ENCODE data around the gene CGB7. TPM values are rescaled to one million over a fixed set of nuclear protein-coding genes. Genes with fewer than 3 reads are reported as not detected.
A peak's percentile ranks its signal among the peaks of the same experiment; 100 is the strongest.
"Not testable (repeated sequence)": the region's sequence is repeated elsewhere in the genome, so short reads cannot be mapped to it uniquely, and the experiment has no call there.

CGB7 gene
- total RNA-seq, 1 donor from 2014 or later = not detected

DNA sequence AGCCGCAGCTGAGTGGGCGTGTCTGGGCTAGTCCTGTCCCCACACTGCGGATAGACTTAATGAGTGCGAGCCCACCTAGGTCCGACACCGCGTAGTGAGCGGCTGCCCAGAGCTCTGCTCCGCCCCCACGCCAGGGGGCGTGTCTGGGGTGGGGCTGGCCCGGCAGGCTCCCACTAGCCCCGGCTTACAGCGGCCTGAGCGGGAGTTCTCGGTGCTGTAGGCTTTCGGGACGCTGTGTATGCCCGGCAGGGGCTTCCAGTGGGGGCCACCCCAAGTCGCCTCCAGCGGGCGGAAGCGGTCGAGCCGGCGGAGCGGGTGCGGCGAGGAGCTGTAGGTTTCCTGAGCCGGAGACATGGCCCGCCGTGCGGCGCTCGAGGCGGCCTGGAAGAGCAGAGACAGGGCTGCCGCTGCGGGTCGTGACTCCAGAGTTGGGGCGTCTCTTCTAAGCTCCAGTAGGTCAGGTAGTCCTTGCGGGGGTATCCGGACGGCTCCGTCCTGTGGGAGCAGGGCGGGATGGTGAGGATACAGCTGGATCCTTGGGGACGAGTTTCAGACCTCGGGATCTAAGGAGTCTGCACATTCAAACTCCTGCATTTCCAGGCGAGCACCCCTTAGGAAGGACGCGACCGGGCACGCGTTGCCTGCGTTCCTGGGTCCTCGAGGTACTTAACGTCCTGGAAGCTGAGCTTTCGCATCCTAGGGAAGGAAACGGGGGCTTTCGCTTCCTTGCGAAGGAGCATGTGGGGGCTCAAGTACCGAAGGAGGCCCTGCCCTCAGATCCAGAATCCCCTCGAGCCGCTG is 1.2 kb downstream of the CGB7 start:
- no peak overlapping the region for H3K27ac Mint-ChIP-seq (ENCODE audit: unreplicated experiment)
- peak; percentile 64 for DNase-seq (ENCODE audit: low spot score)

DNA sequence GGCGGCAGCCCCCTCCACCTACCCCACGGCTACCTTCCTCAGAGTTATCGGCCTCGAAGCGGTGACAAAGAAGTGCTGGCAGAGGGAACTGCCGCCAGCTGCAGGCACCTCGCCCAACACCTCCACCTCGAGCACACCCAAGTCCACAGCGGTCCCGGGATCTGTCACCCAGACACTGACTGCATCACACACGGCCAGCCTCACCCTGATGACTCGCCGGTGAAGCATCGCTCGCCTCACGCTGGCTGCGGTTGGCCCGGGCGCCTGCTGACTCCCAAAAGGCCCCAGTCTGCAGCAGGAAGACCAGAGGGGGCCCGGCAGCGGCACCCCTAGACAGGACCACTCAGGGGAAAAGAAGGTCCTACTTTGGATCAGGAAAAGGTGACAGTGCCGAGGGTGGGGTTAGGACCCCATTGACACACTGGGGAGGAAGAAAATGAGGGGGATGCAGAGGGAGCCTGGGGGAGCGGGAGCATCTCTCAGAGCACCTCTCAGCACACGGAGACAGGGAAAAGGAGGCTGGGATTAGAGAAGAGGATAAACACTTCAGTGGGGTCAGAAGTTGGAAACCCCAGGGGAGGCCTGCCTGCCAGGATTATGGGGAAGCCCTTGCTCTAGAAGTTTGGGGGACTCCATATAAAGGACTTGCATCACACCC is 7.0 kb downstream of the CGB7 start:
- H3K36me3 Mint-ChIP-seq (ENCODE audit: low read depth, unreplicated experiment); H3K27ac Mint-ChIP-seq (ENCODE audit: unreplicated experiment): not testable (repeated sequence)

More for the DNA sequence above, 1.2 kb downstream of the CGB7 start:
- no peaks in the 10 kb centered on the region for H3K36me3 Mint-ChIP-seq (ENCODE audit: low read depth, unreplicated experiment)
- TF ChIP-seq, protein P1, sequence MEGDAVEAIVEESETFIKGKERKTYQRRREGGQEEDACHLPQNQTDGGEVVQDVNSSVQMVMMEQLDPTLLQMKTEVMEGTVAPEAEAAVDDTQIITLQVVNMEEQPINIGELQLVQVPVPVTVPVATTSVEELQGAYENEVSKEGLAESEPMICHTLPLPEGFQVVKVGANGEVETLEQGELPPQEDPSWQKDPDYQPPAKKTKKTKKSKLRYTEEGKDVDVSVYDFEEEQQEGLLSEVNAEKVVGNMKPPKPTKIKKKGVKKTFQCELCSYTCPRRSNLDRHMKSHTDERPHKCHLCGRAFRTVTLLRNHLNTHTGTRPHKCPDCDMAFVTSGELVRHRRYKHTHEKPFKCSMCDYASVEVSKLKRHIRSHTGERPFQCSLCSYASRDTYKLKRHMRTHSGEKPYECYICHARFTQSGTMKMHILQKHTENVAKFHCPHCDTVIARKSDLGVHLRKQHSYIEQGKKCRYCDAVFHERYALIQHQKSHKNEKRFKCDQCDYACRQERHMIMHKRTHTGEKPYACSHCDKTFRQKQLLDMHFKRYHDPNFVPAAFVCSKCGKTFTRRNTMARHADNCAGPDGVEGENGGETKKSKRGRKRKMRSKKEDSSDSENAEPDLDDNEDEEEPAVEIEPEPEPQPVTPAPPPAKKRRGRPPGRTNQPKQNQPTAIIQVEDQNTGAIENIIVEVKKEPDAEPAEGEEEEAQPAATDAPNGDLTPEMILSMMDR (IDR thresholded peaks at IDR 0.05; ENCODE audit: unreplicated experiment) = no peak
- H3K4me3 Mint-ChIP-seq (ENCODE audit: unreplicated experiment) = no peak overlapping the region
- no peaks in the 10 kb centered on the region for H3K9me3 Mint-ChIP-seq (ENCODE audit: unreplicated experiment)
- H3K4me1 Mint-ChIP-seq (ENCODE audit: unreplicated experiment) = peaks cover 8% of the 10 kb centered on the region
- H3K27me3 Mint-ChIP-seq (ENCODE audit: unreplicated experiment) = peaks cover 25% of the 10 kb centered on the region

DNA sequence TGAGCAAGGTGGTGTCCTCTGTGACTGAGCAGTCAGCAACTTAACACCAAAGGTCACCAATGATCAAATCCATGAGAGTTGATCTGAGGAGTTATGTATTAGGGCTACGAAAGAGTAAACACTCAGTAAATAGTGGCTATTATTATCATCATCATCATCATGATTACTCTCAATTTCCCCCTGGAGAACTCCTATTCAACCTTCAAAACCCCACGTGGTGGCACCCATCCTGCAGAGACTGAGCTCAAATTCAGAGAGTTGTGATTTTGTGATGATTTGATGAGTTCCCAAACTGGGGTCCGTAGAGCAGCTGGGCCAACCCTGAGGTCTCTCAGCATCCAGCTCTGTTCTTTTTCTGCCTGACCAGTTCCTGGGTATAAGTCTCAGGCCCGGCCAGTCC is 7.7 kb downstream of the CGB7 start:
- not testable (repeated sequence) for H3K36me3 Mint-ChIP-seq (ENCODE audit: low read depth, unreplicated experiment); DNase-seq (ENCODE audit: low spot score); H3K27me3 Mint-ChIP-seq (ENCODE audit: unreplicated experiment); H3K9me3 Mint-ChIP-seq (ENCODE audit: unreplicated experiment); H3K4me1 Mint-ChIP-seq (ENCODE audit: unreplicated experiment); H3K27ac Mint-ChIP-seq (ENCODE audit: unreplicated experiment)
- peak overlapping the region; percentile 14 for H3K4me3 Mint-ChIP-seq (ENCODE audit: unreplicated experiment)

More for the DNA sequence above, 7.0 kb downstream of the CGB7 start:
- H3K27me3 Mint-ChIP-seq (ENCODE audit: unreplicated experiment); H3K4me3 Mint-ChIP-seq (ENCODE audit: unreplicated experiment); H3K9me3 Mint-ChIP-seq (ENCODE audit: unreplicated experiment); H3K4me1 Mint-ChIP-seq (ENCODE audit: unreplicated experiment); DNase-seq (ENCODE audit: low spot score): not testable (repeated sequence)

DNA sequence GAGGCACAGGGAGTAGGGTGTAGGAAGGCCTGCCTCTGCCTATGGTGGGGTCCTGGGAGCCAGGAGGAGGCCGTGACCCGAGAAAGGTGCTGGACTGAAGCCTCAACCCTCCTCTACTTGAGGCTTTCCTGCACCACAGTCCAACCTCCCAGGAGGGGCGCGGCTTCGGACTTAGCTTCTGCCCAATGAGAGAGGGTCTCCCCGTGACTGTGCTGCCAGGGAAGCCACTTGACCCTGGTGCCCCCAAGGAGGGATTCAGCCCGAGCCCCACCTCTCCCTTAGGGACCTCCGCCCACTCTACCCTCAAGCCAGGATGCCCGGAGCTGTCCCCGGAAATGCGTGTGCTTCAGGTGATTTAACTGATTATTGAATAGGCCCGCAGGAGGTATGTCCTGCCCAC is 8.5 kb downstream of the CGB7 start, which contains the start of gene CGB8:
CGB8 (minus strand) TSS at position 101 of the 400 bp plus-strand sequence. CDS start 372 bp downstream, outside the sequence.
- not testable (repeated sequence) for H3K27ac Mint-ChIP-seq (ENCODE audit: unreplicated experiment); H3K9me3 Mint-ChIP-seq (ENCODE audit: unreplicated experiment); DNase-seq (ENCODE audit: low spot score); H3K4me1 Mint-ChIP-seq (ENCODE audit: unreplicated experiment); H3K27me3 Mint-ChIP-seq (ENCODE audit: unreplicated experiment); H3K36me3 Mint-ChIP-seq (ENCODE audit: low read depth, unreplicated experiment)
- peak within 1 kb of the TSS; percentile 14 for H3K4me3 Mint-ChIP-seq (ENCODE audit: unreplicated experiment)

DNA sequence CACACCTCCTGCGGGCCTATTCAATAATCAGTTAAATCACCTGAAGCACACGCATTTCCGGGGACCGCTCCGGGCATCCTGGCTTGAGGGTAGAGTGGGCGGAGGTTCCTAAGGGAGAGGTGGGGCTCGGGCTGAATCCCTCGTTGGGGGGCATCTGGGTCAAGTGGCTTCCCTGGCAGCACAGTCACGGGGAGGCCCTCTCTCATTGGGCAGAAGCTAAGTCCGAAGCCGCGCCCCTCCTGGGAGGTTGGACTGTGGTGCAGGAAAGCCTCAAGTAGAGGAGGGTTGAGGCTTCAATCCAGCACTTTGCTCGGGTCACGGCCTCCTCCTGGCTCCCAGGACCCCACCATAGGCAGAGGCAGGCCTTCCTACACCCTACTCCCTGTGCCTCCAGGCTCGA is 14.0 kb downstream of the CGB7 start, which contains the start of gene CGB5:
CGB5 (plus strand) TSS at position 301 of the 400 bp plus-strand sequence. CDS start 362 bp downstream, outside the sequence.
- not testable (repeated sequence) for H3K36me3 Mint-ChIP-seq (ENCODE audit: low read depth, unreplicated experiment); H3K4me1 Mint-ChIP-seq (ENCODE audit: unreplicated experiment); DNase-seq (ENCODE audit: low spot score); H3K27me3 Mint-ChIP-seq (ENCODE audit: unreplicated experiment); H3K27ac Mint-ChIP-seq (ENCODE audit: unreplicated experiment); H3K4me3 Mint-ChIP-seq (ENCODE audit: unreplicated experiment); H3K9me3 Mint-ChIP-seq (ENCODE audit: unreplicated experiment)

DNA sequence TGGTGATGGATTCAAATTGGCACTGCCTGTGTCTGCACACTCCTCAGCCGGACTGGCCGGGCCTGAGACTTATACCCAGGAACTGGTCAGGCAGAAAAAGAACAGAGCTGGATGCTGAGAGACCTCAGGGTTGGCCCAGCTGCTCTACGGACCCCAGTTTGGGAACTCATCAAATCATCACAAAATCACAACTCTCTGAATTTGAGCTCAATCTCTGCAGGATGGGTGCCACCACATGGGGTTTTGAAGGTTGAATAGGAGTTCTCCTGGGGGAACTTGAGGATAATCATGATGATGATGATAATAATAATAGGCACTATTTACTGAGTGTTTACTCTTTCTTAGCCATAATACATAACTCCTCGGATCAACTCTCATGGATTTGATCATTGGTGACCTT is 14.9 kb downstream of the CGB7 start:
- DNase-seq (ENCODE audit: low spot score) = not testable (repeated sequence)

DNA sequence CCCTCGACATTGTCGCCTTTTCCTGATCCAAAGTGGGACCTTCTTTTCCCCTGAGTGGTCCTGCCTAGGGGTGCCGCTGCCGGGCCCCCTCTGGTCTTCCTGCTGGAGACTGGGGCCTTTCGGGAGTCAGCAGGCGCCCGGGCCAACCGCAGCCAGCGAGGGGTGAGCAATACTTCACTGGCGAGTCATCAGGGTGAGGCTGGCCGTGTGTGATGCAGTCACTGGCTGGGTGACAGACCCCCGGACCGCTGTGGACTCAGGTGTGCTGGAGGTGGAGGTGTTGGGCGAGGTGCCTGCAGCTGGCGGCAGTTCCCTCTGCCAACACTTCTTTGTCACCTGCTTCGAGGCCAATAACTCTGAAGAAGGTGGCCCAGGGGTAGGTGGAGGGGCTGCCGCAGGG is 15.4 kb downstream of the CGB7 start:
- DNase-seq (ENCODE audit: low spot score) = no peak
- TF ChIP-seq, protein P1 (IDR thresholded peaks at IDR 0.05; ENCODE audit: unreplicated experiment) = no peak
- Mint-ChIP-seq H3K9me3 (ENCODE audit: unreplicated experiment) (no peaks in the 10 kb centered on the region), H3K4me3 (ENCODE audit: unreplicated experiment) (no peak overlapping the region), H3K36me3 (ENCODE audit: low read depth, unreplicated experiment) (no peaks in the 10 kb centered on the region), H3K27ac (ENCODE audit: unreplicated experiment) (no peak overlapping the region), H3K27me3 (ENCODE audit: unreplicated experiment) (peaks cover 5% of the 10 kb centered on the region), H3K4me1 (ENCODE audit: unreplicated experiment) (no peaks in the 10 kb centered on the region)

More for the DNA sequence above, 14.9 kb downstream of the CGB7 start:
- H3K4me3 Mint-ChIP-seq (ENCODE audit: unreplicated experiment); H3K27me3 Mint-ChIP-seq (ENCODE audit: unreplicated experiment); H3K9me3 Mint-ChIP-seq (ENCODE audit: unreplicated experiment); H3K4me1 Mint-ChIP-seq (ENCODE audit: unreplicated experiment); H3K36me3 Mint-ChIP-seq (ENCODE audit: low read depth, unreplicated experiment); H3K27ac Mint-ChIP-seq (ENCODE audit: unreplicated experiment): not testable (repeated sequence)

DNA sequence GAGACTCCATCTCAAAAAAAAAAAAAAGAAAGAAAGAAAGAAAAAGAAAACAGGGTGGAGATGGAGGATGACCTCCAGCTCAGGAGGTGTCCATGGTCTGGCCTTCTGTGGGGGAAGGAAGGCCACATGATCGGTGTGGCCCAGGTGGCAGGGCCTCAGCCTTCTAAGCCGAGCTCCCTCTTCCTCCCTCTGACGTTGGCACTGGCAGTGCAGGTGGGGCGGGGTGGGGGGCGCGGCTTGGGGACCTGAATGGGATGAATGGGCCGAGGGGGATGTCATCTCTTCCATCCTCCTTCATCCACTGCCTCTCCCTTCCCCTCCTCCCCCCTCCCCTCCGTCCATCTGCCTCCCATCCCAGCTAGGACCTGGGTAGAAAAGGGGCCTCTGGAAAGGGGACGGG is 17.8 kb downstream of the CGB7 start:
- not testable (repeated sequence) for H3K27ac Mint-ChIP-seq (ENCODE audit: unreplicated experiment); DNase-seq (ENCODE audit: low spot score); H3K36me3 Mint-ChIP-seq (ENCODE audit: low read depth, unreplicated experiment); H3K4me1 Mint-ChIP-seq (ENCODE audit: unreplicated experiment); H3K9me3 Mint-ChIP-seq (ENCODE audit: unreplicated experiment); H3K4me3 Mint-ChIP-seq (ENCODE audit: unreplicated experiment)
- H3K27me3 Mint-ChIP-seq (ENCODE audit: unreplicated experiment) = peaks cover 13% of the 10 kb centered on the region

DNA sequence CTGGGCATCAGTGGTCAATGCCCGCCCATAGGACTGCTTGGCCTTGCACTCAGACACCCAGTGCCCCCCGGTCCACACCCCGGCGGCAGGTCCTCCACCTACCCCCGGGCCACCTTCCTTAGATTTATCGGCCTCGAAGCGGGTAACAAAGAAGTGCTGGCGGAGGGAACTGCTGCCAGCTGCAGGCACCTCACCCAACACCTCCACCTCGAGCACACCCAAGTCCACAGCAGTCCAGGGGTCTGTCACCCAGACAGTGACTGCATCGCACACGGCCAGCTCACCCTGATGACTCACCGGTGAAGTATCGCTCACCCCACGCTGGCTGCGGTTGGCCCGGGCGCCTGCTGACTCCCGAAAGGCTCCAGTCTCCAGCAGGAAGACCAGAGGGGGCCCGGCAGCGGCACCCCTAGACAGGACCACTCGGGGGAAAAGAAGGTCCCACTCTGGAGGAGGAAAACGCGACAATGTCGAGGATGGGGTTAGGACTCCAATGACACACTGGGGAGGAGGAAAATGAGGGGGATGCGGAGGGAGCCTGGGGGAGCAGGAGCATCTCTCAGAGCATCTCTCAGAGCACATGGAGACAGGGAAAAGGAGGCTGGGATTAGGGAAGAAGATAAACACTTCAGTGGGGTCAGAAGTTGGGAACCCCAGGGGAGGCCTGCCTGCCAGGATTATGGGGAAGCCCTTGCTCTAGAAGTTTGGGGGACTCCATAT is 18.8 kb downstream of the CGB7 start:
- not testable (repeated sequence) for H3K4me1 Mint-ChIP-seq (ENCODE audit: unreplicated experiment); DNase-seq (ENCODE audit: low spot score); H3K27ac Mint-ChIP-seq (ENCODE audit: unreplicated experiment); H3K9me3 Mint-ChIP-seq (ENCODE audit: unreplicated experiment); H3K36me3 Mint-ChIP-seq (ENCODE audit: low read depth, unreplicated experiment); H3K4me3 Mint-ChIP-seq (ENCODE audit: unreplicated experiment)
- H3K27me3 Mint-ChIP-seq (ENCODE audit: unreplicated experiment) = peaks cover 13% of the 10 kb centered on the region

Measured in endothelial cell (in vitro differentiated cells).